ENCODE results near the gene TBC1D10A.

- TF ChIP-seq POLR2AphosphoS5 (IDR thresholded peaks at IDR 0.05; ENCODE audit: insufficient read depth in 1 of 2, low read depth in 1 of 2) (no peak), CTCF (IDR thresholded peaks at IDR 0.05) (no peak), POLR2A (IDR thresholded peaks at IDR 0.05) (no peak)
Measured at GRCh38 chr22:30250661-30251267, 76.0 kb downstream of the TBC1D10A start.
